GM21717 (cell line): ENCODE data around the gene BAIAP2.

Source experiments
- ATAC-seq: cut with Tn5 transposase; IDR thresholded peaks from one replicate; pipeline ENCODE4 v1.9.1; 2021; ENCODE audit warnings: mild to moderate bottlenecking, moderate library complexity; ENCODE audit not compliant: unreplicated experiment

BAIAP2 gene

DNA sequence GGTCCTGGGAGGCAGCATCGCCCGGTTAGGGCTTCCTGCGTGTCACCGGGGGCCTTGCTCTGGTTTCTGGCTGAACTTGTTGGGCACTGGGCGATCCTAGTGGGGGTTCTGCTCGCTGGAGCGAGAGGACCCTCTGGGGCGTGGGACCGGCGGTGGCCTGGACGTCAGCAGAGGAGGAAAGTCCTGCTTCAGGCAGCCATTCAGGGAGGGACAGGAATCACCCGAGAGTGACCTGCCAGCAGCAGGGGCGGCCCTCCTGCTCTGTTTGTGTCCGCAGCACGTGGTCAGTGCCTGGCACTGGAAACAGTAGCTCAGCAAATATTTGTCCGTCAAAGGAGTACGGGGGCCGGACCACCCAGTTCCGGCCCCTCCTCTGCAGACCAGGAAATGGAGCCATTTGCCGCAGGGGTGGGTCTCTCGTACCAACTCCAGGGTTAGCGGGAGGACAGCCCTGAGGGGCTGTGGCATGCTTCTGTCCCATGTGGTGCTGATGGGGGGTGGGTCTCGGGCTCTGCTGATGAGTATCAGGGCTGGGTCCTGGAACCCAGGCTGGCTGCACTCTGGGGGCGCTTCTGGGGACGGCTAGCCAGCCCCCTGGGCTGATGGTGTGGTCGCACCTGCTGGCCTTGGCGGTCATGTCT, 48.3 kb downstream of the BAIAP2 start:
- ATAC-seq: no peak

DNA sequence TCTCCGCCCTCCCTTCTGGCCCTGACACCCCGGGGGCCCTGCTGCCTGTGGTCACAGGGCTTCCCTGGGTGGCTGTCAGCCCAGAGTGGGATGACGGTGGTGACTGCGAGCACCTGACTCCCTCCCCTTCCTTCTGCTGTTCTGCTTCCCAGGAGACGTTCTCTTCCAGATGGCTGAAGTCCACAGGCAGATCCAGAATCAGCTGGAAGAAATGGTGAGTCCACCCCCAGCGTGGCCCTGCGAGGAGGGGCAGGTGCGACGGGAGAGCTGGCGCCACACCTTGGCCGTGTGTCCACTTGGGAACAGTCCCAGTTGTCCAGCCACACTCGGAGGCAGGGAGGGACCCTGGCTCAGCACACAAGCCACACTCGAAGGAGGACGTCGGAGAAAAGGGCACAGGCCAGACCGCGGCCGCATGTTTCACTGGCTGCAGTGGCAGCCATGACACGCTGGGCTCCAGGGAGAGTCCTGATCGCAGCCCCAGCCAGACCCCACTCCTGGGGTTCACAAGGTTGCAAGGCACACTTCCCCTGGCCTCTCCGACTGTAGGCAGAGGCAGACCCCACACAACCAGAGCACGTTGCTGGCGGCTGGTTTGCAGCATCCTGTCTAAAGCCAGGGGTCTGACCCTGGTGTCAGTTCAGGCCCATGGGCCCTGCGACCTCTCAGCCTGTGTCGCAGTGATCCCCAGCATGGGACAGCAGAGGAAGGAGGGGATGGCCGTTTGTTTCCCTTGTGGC, 49.9 kb downstream of the BAIAP2 start:
- no peak for ATAC-seq

DNA sequence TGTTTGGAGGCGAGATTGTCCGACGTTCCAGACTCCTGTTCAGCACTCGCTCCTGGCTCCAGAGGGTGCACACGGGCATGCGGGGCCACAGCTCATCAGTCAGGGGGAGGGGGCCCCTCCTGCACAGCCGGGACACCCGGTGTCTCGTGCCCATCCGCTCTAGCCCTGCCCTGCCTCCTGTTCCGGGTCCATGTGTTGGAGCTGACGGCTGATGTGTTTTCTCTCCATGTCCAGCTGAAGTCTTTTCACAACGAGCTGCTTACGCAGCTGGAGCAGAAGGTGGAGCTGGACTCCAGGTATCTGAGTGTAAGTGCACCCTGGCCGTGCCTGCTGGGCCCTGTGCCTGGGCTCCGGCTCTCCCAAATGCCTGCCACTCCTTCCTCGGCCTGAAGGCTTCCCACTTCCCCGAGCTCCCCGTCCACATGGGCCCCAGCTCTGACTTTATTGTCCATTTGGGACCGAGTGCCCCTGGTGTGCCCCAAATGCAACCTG, 50.5 kb downstream of the BAIAP2 start:
- ATAC-seq: no peak

DNA sequence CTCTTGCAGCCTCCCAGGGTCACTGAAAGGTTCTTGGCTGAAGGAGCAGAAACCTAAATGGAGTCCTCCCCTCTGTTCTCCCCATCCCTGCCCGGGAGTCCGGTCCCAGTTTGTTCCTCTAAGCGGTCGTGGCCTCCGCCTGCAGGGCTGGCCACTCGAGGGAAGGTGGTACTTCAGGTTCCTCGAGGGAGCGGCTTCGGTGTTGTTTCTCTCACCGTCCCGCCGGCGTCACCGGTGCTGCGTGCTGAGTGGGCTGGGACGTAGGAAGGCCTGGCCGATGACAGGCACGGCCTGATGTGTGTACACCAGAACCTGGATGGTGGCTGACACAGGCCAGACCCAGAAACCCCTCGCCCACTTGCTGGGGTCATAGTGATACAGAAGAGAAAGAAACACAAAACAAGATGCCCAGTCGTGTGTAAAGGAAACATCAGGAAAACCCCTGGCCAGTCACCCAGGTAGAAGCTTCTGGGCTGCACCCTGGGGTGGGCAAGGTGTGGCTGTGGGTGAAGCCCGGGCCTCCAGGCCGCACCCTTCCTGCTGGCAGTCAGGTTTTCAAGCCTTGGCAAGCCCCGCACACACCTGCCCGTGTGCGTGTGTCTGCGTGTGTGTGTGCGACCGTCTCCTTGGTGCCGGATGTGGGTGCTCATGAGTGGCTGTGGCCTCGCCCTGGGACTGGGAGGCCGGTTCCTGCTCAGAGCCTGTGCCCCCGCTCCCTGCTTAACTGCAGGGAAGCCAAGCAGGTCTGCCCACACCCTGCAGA, 52.0 kb downstream of the BAIAP2 start:
- no peak for ATAC-seq

DNA sequence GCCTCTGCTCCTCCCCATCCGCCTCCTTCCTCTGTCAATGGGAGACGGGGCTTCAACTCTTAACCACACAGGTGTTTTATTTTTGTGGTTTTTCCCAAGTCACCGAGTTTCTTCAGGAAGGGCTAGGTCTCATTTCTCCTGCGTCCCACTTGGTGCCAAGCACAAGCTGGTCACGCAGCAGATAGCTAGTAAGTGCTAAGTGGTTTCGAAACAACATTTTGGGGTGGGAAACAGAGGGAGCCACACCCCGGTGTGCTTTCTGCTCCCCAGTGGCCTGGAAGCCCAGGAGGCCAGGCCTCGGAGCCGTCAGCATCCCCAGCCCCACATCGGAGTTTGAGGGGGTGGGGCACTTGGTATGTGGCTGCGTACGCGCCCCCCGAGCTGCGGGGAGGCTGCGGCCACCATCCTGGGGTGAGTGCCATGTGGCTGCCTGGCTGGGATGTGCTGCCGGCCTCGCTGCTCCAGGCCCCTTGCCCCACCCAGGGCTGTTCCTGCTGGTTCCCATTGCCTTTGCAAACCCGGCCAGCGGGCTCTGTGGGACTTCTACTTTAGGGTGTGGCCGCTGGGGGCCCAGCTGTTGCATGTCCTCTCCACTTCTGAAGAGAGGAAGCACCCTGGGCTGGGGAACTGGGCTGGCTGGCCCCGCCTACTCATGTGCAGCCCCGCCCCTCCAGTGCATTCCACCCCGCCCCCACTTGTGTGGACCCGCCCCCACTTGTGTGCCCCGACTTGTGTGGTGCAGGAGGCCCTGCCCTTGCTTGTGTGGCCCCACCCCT, 55.6 kb downstream of the BAIAP2 start:
- ATAC-seq: no peak

DNA sequence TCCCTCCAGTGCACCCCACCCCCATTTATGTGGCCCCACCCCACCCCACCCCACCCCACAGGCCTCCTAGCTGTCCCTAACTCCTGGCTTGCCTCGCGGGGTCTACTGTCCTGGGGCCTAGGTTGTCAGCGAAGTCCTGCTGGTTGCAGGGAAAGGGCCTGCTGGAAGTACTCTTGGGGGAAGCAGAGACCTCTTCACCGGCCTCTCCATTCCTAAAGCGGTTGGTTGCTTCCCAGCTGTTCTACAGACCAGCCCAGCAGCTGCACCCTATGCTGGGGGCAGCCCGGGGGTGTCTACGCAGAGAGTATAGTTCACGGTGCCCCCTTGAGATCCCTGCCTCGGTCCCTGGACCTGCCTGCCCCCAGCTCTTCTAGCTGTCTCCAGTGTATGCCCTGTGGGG, 56.2 kb downstream of the BAIAP2 start:
- no peak for ATAC-seq

DNA sequence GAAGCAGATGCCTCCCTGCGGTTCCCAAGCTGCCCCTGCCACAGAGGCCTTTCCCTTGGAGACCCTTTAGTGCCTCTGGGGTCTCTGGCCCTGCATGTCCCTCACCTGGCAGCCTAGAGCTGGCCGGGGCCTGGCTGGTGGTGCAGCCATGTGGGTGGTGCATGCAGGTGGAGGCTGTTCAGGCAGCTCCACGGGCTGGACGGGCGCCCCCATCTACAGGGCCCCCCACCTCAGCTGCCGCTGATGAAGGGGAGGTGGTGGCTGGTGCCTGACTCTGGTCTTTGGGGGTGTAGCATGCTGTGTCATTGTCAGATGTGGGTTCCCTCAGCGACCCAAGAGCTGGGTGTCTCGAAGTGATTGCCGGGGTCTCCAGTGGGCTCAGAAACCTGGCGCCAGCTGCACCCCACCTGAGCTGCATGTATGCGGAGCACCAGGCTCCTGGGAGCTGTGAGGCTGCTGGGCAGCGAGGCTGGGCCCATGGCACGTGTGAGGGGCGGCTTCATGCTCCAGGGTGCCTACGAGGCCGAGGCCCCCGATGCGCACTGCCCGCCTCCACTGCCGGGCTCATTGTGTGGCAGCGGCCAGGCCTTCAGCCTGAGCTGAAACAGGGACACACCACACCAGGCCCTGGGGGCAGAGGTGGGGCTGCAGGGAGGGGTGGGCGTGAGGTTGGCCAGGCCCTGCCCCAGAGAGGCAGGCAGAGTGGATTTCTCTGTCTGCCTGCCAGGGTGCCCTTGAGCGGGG, 57.0 kb downstream of the BAIAP2 start:
- no peak for ATAC-seq

DNA sequence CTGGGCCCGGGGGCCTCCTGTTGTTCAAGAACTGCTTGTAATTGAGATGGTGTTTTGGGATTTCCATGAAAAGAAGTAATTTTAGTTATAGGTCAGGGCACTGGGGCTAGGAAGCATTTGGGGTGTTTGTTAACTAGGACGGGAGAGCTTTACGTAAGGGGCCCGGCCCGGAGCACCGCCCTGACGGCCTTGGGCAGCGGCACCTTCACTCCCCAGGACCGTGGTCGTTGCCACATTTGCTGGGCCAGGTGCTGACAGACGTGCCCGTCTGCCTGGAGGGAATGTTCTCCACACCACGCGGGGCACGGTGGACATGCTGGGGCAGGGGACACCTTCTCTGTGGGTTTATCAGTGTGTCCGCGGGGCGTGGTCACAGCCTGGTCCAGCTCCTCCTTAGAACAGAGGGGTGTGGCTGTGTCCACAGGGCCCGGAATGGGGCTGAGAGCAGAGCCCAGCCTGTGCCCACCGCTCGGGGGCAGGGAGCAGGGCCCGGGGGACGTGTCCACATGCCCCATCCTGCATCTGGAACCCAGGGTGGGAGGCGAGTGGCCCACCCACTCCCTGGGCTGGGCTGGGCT, 57.7 kb downstream of the BAIAP2 start:
- ATAC-seq: no peak

DNA sequence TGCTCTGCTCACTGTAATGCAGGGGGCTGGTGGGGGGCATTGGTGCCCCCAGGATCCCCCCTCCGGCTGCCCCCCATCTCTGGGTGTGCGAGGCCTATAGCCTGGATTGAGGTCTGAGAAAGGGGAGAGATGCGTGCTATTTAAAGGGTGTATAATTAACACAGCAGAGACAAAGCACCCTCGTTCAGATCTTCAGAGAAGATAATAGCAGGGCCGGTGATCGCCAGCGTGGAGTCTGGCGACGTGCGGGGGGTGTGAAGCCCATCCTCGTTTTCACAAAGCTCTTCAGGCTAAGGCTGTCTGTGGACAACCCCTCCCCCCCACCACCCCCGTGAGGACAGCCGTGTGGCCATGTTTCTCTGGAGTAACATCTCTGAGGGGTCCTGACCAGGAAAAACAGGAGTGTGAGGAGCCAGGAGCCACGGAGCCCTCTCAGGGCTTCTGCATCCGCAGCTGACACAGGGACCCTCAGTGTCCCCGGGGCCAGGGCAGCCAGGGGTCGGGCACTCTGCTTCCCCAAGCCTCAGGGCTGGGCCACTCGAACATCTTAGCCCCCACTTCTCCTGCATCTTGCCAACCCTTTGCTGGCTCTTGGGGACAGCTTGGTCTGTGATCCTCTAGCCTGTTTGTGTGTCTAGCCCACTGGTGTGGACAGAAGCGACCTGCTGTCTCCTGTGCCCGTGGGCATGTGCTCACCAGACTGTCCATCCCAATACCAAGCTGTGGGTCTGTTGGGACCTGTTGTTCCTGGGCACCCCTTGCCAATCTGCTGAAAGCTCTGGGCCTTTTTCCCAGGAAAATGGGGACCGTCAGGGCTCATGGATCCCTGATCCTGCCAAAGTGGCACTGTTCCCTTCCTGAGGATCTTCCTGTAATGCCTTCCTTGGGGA, 58.9 kb downstream of the BAIAP2 start:
- ATAC-seq: no peak

DNA sequence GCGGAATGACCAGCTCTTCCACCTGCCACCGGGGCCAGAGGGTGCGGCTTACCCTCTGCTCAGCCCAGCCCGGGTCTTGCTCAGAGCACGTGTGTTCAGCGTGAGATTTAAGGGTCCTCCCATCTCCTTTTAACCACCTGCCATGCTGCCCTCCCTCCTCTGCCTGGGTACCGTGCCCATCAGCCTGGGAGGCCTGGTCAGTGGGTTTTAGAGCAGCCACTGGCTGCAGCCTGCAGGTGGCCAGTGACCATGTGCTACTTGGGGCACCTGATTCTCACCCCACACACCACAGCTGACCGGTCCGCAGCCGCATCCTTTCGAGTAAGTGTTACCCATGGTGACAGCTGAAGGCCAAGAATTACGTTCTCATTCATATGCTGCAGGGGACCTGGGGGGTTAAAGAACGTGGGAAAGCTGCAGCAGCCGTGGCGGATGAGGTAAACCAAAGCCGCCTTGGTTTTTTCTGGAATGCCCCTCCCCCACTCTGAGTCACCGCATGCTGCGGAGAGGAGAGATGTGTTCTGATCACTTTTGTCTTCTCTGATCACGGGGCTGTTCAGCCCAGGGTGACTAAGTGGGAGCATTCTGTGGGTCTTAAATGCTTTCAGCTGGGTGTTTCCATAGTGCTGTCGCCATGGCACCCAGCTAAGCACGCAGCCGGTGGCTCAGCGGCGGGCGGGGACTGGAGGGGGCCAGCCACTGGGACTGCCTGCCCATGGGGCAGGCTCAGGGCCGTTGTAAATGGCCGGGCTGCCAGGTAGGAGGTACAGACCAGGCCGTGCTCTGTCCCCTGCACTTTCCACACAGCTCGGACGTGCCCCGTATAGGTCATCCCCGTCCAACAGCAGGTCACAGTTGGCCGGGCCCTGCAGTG, 59.8 kb downstream of the BAIAP2 start:
- ATAC-seq: no peak

DNA sequence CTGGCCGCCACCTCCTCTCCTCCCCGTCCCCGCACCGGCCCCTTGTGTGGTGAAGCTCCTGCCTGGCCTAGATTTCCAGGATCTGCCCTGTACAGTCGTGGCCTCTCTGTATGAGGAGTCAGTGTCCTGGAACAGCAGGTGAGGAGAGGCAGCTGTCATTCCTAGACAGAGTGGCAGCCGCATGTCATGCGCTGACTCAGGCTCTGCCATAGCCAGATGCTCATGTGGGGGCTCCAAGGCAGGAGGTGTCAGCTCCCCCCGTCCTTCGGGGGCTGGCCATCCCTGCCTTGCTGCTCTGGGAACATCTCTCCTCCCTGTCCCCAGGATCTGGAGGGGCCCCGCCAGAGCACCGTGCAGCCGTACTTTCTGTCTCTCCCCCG, 60.4 kb downstream of the BAIAP2 start:
- no peak for ATAC-seq

DNA sequence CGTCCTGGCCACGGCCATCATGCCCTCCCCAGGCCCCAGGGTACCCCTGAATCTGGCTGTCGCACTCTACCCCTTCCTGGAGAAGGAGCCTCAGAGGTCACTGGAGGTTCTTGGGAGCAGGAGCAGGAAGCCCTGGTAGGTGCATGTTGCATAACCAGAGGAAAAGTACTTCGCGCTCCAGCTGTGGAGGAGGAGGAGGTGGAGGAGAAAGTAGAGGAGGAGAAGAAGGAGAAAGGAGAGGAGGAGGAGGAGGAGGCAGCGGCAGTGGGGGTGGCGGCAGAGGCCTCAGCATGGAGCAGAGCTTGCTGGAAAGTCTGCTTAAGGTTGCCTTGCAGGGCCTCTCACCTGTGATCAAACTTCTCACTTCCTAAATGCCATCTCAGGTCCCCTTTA, 61.8 kb downstream of the BAIAP2 start:
- ATAC-seq: no peak

DNA sequence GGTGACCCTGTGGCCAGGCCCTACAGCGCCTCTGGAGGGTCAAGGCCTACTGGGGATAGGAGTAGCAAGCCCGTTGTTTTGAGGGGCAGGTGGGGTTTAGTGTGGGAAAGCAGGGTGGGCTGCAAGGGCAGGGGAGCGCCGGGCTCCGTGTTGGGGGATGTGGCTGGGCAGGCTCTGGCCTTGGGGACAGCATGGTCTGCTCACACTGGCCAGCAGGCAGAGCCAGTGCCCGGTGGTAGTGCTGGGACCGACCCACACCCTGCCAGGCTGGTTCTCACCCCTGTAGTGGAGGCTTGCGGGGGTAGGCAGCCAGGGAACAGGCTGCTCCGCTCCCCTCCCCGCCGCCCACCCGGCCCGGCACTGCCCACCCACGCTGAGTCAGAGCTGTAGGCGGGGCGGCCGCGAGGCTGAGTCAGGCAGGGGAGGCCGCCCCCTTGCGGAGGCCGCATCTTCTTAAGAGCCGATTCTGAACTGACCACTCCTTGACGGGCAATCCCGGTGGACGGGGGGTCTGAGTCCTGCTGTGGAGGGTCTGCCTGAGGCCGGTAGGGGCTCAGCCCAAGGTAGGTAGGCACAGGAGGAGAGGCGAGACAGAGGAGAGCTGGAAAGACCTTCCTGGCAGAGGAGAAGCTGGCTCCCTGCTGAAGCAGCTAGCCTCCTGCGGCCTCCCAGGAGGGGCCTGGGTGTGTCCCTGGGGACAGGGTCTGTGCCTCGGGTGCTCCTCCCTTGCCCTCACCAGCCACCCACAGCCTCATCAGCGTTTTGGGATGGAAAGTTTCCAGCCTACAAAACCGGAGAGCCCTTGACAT, 62.4 kb downstream of the BAIAP2 start:
- no peak for ATAC-seq

DNA sequence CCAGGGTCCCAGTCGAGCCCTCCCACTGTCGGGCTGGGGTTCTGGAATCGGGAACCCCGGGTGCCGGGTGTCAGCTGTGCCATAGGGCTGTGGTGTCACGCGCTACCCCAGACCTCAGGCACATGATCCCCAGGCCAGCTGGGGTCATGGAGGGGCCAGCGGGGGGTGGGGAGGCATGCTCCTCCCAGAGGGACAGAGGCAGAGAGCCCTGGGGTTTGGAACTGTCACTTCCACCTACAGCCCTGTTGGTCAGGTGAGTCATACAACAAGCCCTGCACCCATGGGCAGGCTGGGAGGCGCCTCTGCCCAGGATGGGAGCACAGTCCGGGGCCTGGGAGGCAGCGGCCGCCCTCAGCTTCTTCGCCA, 63.0 kb downstream of the BAIAP2 start:
- ATAC-seq: no peak

DNA sequence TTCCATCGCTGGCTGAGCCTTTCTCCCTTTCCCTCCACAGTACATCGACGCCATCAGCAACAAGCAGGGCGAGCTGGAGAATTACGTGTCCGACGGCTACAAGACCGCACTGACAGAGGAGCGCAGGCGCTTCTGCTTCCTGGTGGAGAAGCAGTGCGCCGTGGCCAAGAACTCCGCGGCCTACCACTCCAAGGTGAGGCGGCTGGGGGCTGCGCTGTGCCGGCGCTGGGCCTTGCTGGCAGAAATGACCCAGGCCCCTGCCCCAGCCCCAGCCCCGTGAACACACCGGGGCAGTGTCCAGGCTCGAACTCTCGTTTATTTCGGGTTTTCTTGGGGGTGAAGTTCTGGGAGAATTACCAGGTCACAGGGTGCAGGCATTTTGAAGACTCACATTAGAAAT, 64.9 kb downstream of the BAIAP2 start:
- ATAC-seq: no peak

DNA sequence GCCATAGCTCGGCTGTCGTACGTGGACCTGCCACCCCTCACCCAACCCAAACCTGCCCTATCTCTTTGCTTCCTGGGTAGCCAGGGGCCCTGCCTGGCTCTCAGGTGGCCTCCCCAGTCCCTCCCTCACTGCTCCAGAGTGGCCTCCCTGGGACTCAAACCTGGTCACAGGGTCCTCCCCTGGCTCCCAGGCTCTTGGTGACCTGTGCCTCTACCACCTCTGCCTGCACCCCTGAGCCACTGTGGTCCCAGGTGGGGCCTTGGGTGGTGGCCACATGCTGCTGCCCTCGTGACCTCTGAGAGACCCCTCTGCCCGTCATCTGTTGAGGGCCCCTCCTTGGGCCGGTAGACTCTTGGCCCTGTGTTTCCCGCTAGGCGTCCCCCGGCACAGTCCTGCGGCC, 65.7 kb downstream of the BAIAP2 start:
- no peak for ATAC-seq

DNA sequence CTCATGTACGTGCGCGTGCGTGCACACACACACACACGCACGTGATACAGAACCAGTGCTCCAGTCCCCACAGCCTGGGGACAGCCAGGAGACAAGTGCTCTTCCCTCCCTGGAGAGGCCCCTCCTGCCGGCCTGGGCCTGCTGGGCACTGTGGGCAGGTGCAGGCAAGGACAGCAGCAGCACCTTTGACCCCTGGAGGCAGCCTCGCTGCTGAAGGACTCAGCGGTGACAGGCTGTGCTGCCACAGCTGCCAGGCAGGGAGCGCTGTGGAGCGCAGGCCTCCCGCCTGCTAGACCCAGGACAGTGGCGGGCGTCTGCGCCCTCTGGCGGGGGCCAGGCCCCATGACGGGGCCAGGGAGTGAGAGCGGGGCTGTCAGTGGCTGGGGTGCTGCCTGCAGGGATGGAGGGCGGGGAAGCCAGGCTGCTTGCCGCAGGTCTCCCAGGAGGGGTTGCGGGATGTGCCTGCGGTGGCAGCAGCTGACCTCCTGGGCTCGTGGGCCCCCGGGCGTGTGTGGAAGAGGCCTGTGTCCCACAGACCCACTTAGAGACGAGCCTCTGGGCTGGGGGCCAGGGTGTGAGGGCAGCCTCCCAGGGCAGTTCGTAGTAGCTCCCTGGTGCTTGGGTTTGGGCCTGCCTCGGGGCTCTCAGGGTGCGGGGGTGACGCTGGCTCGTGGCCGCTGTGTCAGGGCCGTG, 66.8 kb downstream of the BAIAP2 start:
- peak; percentile 50 for ATAC-seq
